Liver (tissue), 9 donors: Measurements from ENCODE around the gene PPA1. TPM values are rescaled to one million over a fixed set of nuclear protein-coding genes. Genes with fewer than 3 reads are reported as not detected.

ENCODE experiments used
- DNase-seq: peaks from one replicate; pipeline ENCODE4 v3.0.0-alpha.2; 2017; ENCODE audit warnings: low spot score
- H3K27ac ChIP-seq, 2 donors: one replicate each; pipeline ENCODE4 v1.7.0; 2013; ENCODE audit warnings: inconsistent platforms in 2 of 2, low read length in 2 of 2, control low read depth in 1 of 2, low read depth in 1 of 2, mild to moderate bottlenecking in 1 of 2
- H3K27me3 ChIP-seq, 4 donors: one replicate each; pipeline versions ENCODE4 v1.6.1 to v1.7.0; 2013; ENCODE audit warnings: low read length in 3 of 4, inconsistent platforms in 1 of 4, mild to moderate bottlenecking in 1 of 4, moderate library complexity in 1 of 4; ENCODE audit not compliant: control insufficient read depth in 4 of 4, insufficient read depth in 4 of 4
- H3K36me3 ChIP-seq, 4 donors: one replicate each; pipeline versions ENCODE4 v1.6.1 to v1.7.0; 2013; ENCODE audit warnings: low read length in 3 of 4, mild to moderate bottlenecking in 3 of 4, low read depth in 1 of 4, moderate library complexity in 1 of 4; ENCODE audit not compliant: control insufficient read depth in 4 of 4, insufficient read depth in 3 of 4
- H3K4me1 ChIP-seq, 4 donors: one replicate each; pipeline versions ENCODE4 v1.6.1 to v1.7.0; 2013; ENCODE audit warnings: low read length in 3 of 4, mild to moderate bottlenecking in 3 of 4, moderate library complexity in 1 of 4; ENCODE audit not compliant: control insufficient read depth in 4 of 4, insufficient read depth in 4 of 4
- H3K4me3 ChIP-seq, 3 donors: one replicate each; pipeline versions ENCODE4 v1.6.1 to v1.7.0; 2013; ENCODE audit warnings: low read length in 3 of 3, control low read depth in 1 of 3, low read depth in 1 of 3, mild to moderate bottlenecking in 1 of 3
- H3K9ac ChIP-seq, 2 donors: one replicate each; pipeline ENCODE4 v1.7.0; 2013; ENCODE audit warnings: low read length in 2 of 2, mild to moderate bottlenecking in 2 of 2, moderate library complexity in 2 of 2, control low read depth in 1 of 2, low read depth in 1 of 2
- H3K9me3 ChIP-seq, 4 donors: one replicate each; pipeline versions ENCODE4 v1.6.1 to v1.7.0; 2013; ENCODE audit warnings: low read length in 3 of 4; ENCODE audit not compliant: control insufficient read depth in 4 of 4
- ATF3 ChIP-seq: IDR thresholded peaks from 2 replicates; pipeline ENCODE4 v1.6.1; 2016; ENCODE audit warnings: antibody characterized with exemption
- CTCF ChIP-seq: fragments of 150-350 bp; IDR thresholded peaks from 2 replicates; pipeline ENCODE4 v1.5.1; 2017; ENCODE audit warnings: improper control_type of control experiment, low read depth, low read length; ENCODE audit not compliant: missing input control
- EGR1 ChIP-seq, 2 donors: IDR thresholded peaks; 2 replicates each; pipeline ENCODE4 v1.6.1; 2016 to 2018; ENCODE audit warnings: antibody characterized with exemption in 2 of 2, low read depth in 2 of 2
- FOXA1 ChIP-seq: IDR thresholded peaks from 2 replicates; pipeline ENCODE4 v1.6.1; 2016; ENCODE audit warnings: antibody characterized with exemption
- FOXA2 ChIP-seq: IDR thresholded peaks from 2 replicates; pipeline ENCODE4 v1.6.1; 2016; ENCODE audit warnings: antibody characterized with exemption
- GABPA ChIP-seq, 2 donors: IDR thresholded peaks in 1 of 2; conservative IDR thresholded peaks in 1 of 2; 2 replicates each; pipeline ENCODE4 v1.6.1; 2016; ENCODE audit warnings: antibody characterized with exemption in 2 of 2, mild to moderate bottlenecking in 1 of 2, moderate library complexity in 1 of 2
- HNF4A ChIP-seq, 2 donors: conservative IDR thresholded peaks; 2 replicates each; pipeline ENCODE4 v1.6.1; 2016; ENCODE audit warnings: antibody characterized with exemption in 2 of 2, mild to moderate bottlenecking in 2 of 2
- HNF4G ChIP-seq: IDR thresholded peaks from 2 replicates; pipeline ENCODE4 v1.6.1; 2016; ENCODE audit warnings: antibody characterized with exemption
- JUND ChIP-seq, 2 donors: IDR thresholded peaks; 2 replicates each; pipeline ENCODE4 v1.6.1; 2016; ENCODE audit warnings: antibody characterized with exemption in 2 of 2
- MAX ChIP-seq: IDR thresholded peaks from 2 replicates; pipeline ENCODE4 v1.6.1; 2016; ENCODE audit warnings: antibody characterized with exemption
- NR2F2 ChIP-seq: IDR thresholded peaks from 2 replicates; pipeline ENCODE4 v1.6.1; 2016; ENCODE audit warnings: antibody characterized with exemption
- RAD21 ChIP-seq, 2 donors: IDR thresholded peaks; 2 replicates each; pipeline ENCODE4 v1.6.1; 2016; ENCODE audit warnings: antibody characterized with exemption in 2 of 2, mild to moderate bottlenecking in 2 of 2
- REST ChIP-seq: IDR thresholded peaks from 2 replicates; pipeline ENCODE4 v1.6.1; 2016; ENCODE audit warnings: antibody characterized with exemption, mild to moderate bottlenecking
- RXRA ChIP-seq, 2 donors: IDR thresholded peaks; 2 replicates each; pipeline ENCODE4 v1.6.1; 2017 to 2018; ENCODE audit warnings: antibody characterized with exemption in 2 of 2, mild to moderate bottlenecking in 1 of 2
- SP1 ChIP-seq: IDR thresholded peaks from 2 replicates; pipeline ENCODE4 v1.6.1; 2018; ENCODE audit warnings: antibody characterized with exemption, mild to moderate bottlenecking
- TAF1 ChIP-seq: conservative IDR thresholded peaks from 2 replicates; pipeline ENCODE4 v1.6.1; 2016; ENCODE audit warnings: antibody characterized with exemption, mild to moderate bottlenecking
- YY1 ChIP-seq: IDR thresholded peaks from 2 replicates; pipeline ENCODE4 v1.6.1; 2016; ENCODE audit warnings: antibody characterized with exemption, mild to moderate bottlenecking
- ZBTB33 ChIP-seq: IDR thresholded peaks from 2 replicates; pipeline ENCODE4 v1.6.1; 2016; ENCODE audit warnings: antibody characterized with exemption
- WGBS: extraction: QIAGEN DNeasy Blood & Tissue Kit; methylation state at CpG from one replicate; pipeline ENCODE4 v1.1.7; 2013; 5-methylcytosine and 5-hydroxymethylcytosine counted together
- polyA plus RNA-seq, 2 donors: library from polyadenylated mRNA; stranded (reverse) in 1 of 2; unstranded in 1 of 2; fragments of 200-250 nt in 1 of 2; fragments of >200 nt in 1 of 2; fragmentation: Nextera tagmentation in 1 of 2; extraction: Ambion mirVana in 1 of 2; gene quantifications; one replicate each; pipeline versions ENCODE4 v1.2.1 to v1.2.3, GENCODE V29; 2013 to 2015
- total RNA-seq, 2 donors: library from RNA; depleted of rRNA; stranded (reverse); fragments of >200 nt; gene quantifications; one replicate each; pipeline ENCODE4 v1.2.3, GENCODE V29; 2014
- donor health status: healthy.
- donor health status: healthy.
- donor health status: healthy.
- donor health status: healthy.
- donor health status: healthy.

Gene PPA1
- total and polyA plus RNA-seq, 4 donors: 91.1 to 111 (median 99.4) TPM

GRCh38 chr10:70158113-70158512 is 75.1 kb downstream of the PPA1 start:
- H3K27me3 ChIP-seq: no peaks in the 10 kb centered on the region
- H3K9ac ChIP-seq: no peak overlapping the region
- H3K4me1 ChIP-seq: peaks cover 6 to 24% (median 20%) of the 10 kb centered on the region in 4 donors
- H3K9me3 ChIP-seq: no peaks in the 10 kb centered on the region
- 88% methylated on average over 2 of the region's 2 CpGs for WGBS
- H3K36me3 ChIP-seq: peaks cover 11 to 45% (median 25%) of the 10 kb centered on the region in 4 donors
- no peak overlapping the region for H3K4me3 ChIP-seq
- H3K27ac ChIP-seq: no peak overlapping the region
- no peak for TF ChIP-seq CTCF
- no peak for TF ChIP-seq FOXA1
- TF ChIP-seq TAF1: no peak
- TF ChIP-seq GABPA (IDR thresholded peaks at IDR 0.05 in 1 of 2, conservative IDR thresholded peaks at IDR 0.05 in 1 of 2): no peak
- no peak for TF ChIP-seq ATF3
- no peak for TF ChIP-seq MAX
- TF ChIP-seq HNF4G: no peak
- no peak for TF ChIP-seq RXRA (IDR thresholded peaks at IDR 0.05)
- TF ChIP-seq ZBTB33: no peak
- TF ChIP-seq NR2F2: no peak
- TF ChIP-seq HNF4A (conservative IDR thresholded peaks at IDR 0.05): no peak
- TF ChIP-seq EGR1 (IDR thresholded peaks at IDR 0.05; ENCODE audit: low read depth in 2 of 2): no peak
- no peak for TF ChIP-seq REST
- no peak for TF ChIP-seq SP1
- no peak for TF ChIP-seq JUND (IDR thresholded peaks at IDR 0.05)
- no peak for TF ChIP-seq RAD21 (IDR thresholded peaks at IDR 0.05)
- no peak for TF ChIP-seq YY1
- no peak for TF ChIP-seq FOXA2
- no peak for DNase-seq
